Common myeloid progenitor, CD34-positive (primary cell): ENCODE measurements around the gene ERC2.
A peak's percentile ranks its signal among the peaks of the same experiment; 100 is the strongest.

Experiments
- CTCF ChIA-PET: fragments of 350-600 bp; sonication (Branson Sonifier 250); formaldehyde crosslinking; loops from one replicate; lab custom pipeline; 2021; ENCODE audit warnings: antibody characterized with exemption; lab: Charles Lee
- POLR2A ChIA-PET: fragments of 350-600 bp; sonication (Branson Sonifier 250); formaldehyde crosslinking; loops from one replicate; lab custom pipeline; 2021; ENCODE audit warnings: antibody characterized with exemption; lab: Charles Lee
- DNase-seq, 3 donors: peaks; one replicate each; pipeline versions ENCODE4 v3.0.0 to v3.0.0-alpha.2; 2013
- H3K27ac ChIP-seq, 2 experiments: 1 replicate in 1 of 2; 2 replicates in 1 of 2; pipeline ENCODE4 v1.7.0; 2013; ENCODE audit warnings: inconsistent platforms in 2 of 2, low read length in 2 of 2, mild to moderate bottlenecking in 2 of 2, low read depth in 1 of 2, moderate library complexity in 1 of 2; ENCODE audit not compliant: severe bottlenecking in 2 of 2, insufficient read depth in 1 of 2, poor library complexity in 1 of 2
- H3K27me3 ChIP-seq, 5 experiments: replicated peaks in 2 of 5; 1 replicate in 3 of 5; 2 replicates in 2 of 5; pipeline versions ENCODE4 v1.6.1 to v1.7.0; 2013; ENCODE audit warnings: low read length in 4 of 5, mild to moderate bottlenecking in 2 of 5, moderate library complexity in 2 of 5, inconsistent platforms in 1 of 5; ENCODE audit not compliant: insufficient read depth in 5 of 5, control insufficient read depth in 4 of 5
- H3K36me3 ChIP-seq, 4 experiments: 1 replicate in 2 of 4; 2 replicates in 2 of 4; pipeline versions ENCODE4 v1.6.1 to v1.7.0; 2013; ENCODE audit warnings: low read length in 3 of 4, control low read depth in 1 of 4, mild to moderate bottlenecking in 1 of 4; ENCODE audit not compliant: control insufficient read depth in 4 of 4, insufficient read depth in 4 of 4
- H3K4me1 ChIP-seq, 4 experiments: 1 replicate in 3 of 4; 2 replicates in 1 of 4; pipeline versions ENCODE4 v1.6.1 to v1.7.1; 2013; ENCODE audit warnings: low read length in 3 of 4, mild to moderate bottlenecking in 3 of 4, control low read depth in 1 of 4, inconsistent platforms in 1 of 4, moderate library complexity in 1 of 4; ENCODE audit not compliant: control insufficient read depth in 4 of 4, insufficient read depth in 4 of 4; ENCODE audit errors: control extremely low read depth in 1 of 4
- H3K4me3 ChIP-seq, 7 experiments: 1 replicate in 4 of 7; 2 replicates in 3 of 7; pipeline versions ENCODE4 v1.5.1 to v1.7.0; 2013; ENCODE audit warnings: mild to moderate bottlenecking in 7 of 7, low read length in 6 of 7, moderate library complexity in 6 of 7, inconsistent platforms in 2 of 7, low read depth in 2 of 7, control low read depth in 1 of 7; ENCODE audit not compliant: insufficient read depth in 4 of 7, control insufficient read depth in 1 of 7; ENCODE audit errors: extremely low read depth in 1 of 7
- H3K9me3 ChIP-seq, 5 experiments: 1 replicate in 4 of 5; 2 replicates in 1 of 5; pipeline versions ENCODE4 v1.6.1 to v1.7.1; 2013; ENCODE audit warnings: low read length in 4 of 5, mild to moderate bottlenecking in 2 of 5, inconsistent platforms in 1 of 5, low read depth in 1 of 5, moderate library complexity in 1 of 5; ENCODE audit not compliant: control insufficient read depth in 4 of 5, insufficient read depth in 2 of 5; ENCODE audit errors: control extremely low read depth in 1 of 5
- WGBS: methylation state at CpG from one replicate; pipeline ENCODE4 v1.1.5; 2013; ENCODE audit not compliant: insufficient coverage; 5-methylcytosine and 5-hydroxymethylcytosine counted together

ERC2 gene

DNA sequence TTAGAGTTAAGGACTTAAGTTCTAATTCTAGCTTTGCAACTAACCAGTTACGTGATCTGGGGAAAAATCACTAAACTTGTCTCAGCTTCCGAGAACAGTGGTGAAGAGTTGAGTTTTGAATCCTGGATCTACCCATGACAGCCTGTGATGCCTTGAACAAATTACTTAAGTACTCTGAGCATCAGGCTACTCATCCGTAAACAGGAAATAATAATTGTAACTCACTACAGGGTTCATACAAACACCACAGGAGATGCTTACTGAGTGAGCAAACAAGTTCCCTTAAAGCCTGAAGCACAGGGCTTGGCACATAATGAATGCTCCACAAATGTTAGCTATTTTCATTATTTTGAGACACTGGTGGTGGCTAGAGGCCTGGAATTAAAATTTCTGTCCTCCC lies 158.8 kb downstream of the ERC2 start:
- Histone ChIP-seq H3K27ac (no peak overlapping the region), H3K27me3 (peaks cover 0 to 6% (median 0%) of the 10 kb centered on the region in 5 experiments), H3K9me3 (no peaks in the 10 kb centered on the region), H3K36me3 (no peaks in the 10 kb centered on the region), H3K4me1 (no peaks in the 10 kb centered on the region), H3K4me3 (no peak overlapping the region)
- DNase-seq, result no peak
- 100% methylated on average over 1 of the region's 3 CpGs for WGBS
- POLR2A ChIA-PET, result no interaction called here
- CTCF ChIA-PET, result no interaction called here

DNA sequence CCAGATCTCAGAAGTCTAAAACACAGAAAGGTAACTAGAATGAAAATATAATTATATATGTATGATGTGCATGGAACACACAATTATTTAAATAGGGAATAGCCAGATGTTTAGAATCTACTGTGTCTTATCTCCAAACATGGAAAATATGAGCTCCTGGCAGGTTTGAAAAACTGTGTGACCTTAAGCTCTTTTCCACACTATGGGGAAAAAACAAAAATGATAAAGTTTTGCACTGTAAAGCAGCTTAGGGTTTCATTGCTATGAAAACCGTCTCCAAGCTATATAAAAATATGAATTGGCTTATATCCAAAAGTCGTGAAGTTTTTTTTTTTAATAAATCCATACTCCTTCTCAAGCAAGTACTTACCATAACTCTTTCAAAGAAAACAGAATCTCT lies 159.8 kb downstream of the ERC2 start:
- no peaks in the 10 kb centered on the region for H3K4me1 ChIP-seq
- no peak for DNase-seq
- ChIA-PET CTCF (interaction anchor here (0.6 kb wide), 1 partner anchor 913 kb away, joined by 3 read pairs; no protein-coding TSS in a partner anchor), POLR2A (no interaction called here)
- no peak overlapping the region for H3K27ac ChIP-seq
- no peaks in the 10 kb centered on the region for H3K36me3 ChIP-seq
- WGBS, result 100% methylated on average over 1 of the region's 2 CpGs
- H3K4me3 ChIP-seq, result no peak overlapping the region
- H3K27me3 ChIP-seq, result peaks cover 0 to 6% (median 0%) of the 10 kb centered on the region in 5 experiments
- no peaks in the 10 kb centered on the region for H3K9me3 ChIP-seq

DNA sequence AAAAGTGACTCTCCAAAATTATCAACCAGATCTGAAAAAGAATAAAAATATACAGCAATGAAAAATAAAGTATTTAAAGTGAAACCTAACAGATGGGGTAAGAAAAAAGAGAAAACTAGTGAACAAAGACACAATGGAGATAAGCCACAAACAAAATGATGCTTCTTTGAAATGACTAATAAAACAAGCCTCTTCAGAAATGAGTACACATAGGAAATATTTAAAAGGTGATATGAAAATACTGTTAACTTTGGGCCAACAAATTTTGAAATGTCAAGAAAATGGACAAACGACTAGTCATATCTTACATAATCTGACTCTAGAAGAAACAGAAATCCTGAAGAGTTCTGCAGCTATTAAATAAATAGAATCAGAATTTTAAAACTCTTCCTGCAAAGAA lies 164.2 kb downstream of the ERC2 start:
- WGBS, result 100% methylated on average over 1 of the region's 1 CpG
- Histone ChIP-seq H3K4me3 (no peak overlapping the region), H3K27ac (no peak overlapping the region), H3K27me3 (peaks cover 0 to 6% (median 0%) of the 10 kb centered on the region in 5 experiments), H3K36me3 (no peaks in the 10 kb centered on the region), H3K4me1 (no peaks in the 10 kb centered on the region), H3K9me3 (no peaks in the 10 kb centered on the region)
- CTCF ChIA-PET, result no interaction called here
- POLR2A ChIA-PET, result no interaction called here
- no peak for DNase-seq

DNA sequence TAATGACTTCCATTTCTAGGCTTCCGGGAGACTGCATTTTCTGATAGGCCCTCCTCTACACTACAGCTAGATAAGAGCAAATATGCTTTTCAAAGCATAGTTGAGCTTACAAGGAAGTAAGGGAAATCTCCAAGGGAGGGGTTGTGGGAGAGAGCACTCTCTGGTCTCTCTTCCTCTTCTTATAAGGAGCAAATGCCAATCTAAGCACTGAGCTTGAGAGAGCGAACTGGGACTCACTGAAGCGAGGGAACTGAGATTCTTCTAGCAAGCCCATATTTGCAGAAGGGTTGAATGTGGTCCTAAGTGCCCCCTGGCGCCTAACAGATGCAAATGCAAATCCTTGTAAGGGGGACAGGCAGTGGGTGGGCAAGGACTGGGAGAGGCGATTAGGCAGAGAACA lies 164.8 kb downstream of the ERC2 start:
- Histone ChIP-seq H3K4me1 (no peaks in the 10 kb centered on the region), H3K36me3 (no peaks in the 10 kb centered on the region)

DNA sequence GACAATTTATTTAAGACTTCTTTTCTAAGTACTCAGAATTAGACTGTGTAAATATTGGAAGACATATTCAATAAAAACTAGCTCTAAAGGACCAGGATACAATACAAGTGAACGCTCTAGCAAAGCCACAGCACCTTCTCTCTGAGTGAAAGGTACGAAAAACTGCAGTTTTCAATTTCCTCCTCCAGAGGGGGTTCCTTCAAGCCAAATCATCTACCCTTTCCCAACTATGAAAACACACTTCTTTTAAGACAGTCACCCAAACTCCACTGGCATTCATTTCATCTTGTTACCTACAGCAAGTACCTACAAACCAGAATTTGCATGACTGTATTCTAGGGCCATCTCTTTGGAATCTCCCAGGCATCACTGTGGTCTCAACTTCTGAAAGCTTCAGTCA lies 165.8 kb downstream of the ERC2 start:
- Histone ChIP-seq H3K36me3 (no peaks in the 10 kb centered on the region), H3K9me3 (no peaks in the 10 kb centered on the region), H3K4me3 (no peak overlapping the region), H3K27ac (no peak overlapping the region), H3K4me1 (no peaks in the 10 kb centered on the region), H3K27me3 (peaks cover 0 to 3% (median 0%) of the 10 kb centered on the region in 5 experiments)
- CTCF ChIA-PET, result interaction anchor here (1.2 kb wide), 1 partner anchor 13 kb away, joined by 3 read pairs; no protein-coding TSS in a partner anchor
- POLR2A ChIA-PET, result no interaction called here
- 57% methylated on average over 1 of the region's 2 CpGs for WGBS
- peak in 1 of 3 donors; percentile 1 for DNase-seq

More for the DNA sequence above, 164.8 kb downstream of the ERC2 start:
- no peak overlapping the region for H3K4me3 ChIP-seq
- H3K9me3 ChIP-seq, result no peaks in the 10 kb centered on the region
- POLR2A ChIA-PET, result no interaction called here
- DNase-seq, result peak; percentile 29 to 59 (median 57)
- CTCF ChIA-PET, result interaction anchor here (0.6 kb wide), 1 partner anchor 37 kb away, joined by 6 read pairs; no protein-coding TSS in a partner anchor
- no peak overlapping the region for H3K27ac ChIP-seq
- peaks cover 0 to 6% (median 0%) of the 10 kb centered on the region in 5 experiments for H3K27me3 ChIP-seq
- WGBS, result 18% methylated on average over 2 of the region's 5 CpGs

DNA sequence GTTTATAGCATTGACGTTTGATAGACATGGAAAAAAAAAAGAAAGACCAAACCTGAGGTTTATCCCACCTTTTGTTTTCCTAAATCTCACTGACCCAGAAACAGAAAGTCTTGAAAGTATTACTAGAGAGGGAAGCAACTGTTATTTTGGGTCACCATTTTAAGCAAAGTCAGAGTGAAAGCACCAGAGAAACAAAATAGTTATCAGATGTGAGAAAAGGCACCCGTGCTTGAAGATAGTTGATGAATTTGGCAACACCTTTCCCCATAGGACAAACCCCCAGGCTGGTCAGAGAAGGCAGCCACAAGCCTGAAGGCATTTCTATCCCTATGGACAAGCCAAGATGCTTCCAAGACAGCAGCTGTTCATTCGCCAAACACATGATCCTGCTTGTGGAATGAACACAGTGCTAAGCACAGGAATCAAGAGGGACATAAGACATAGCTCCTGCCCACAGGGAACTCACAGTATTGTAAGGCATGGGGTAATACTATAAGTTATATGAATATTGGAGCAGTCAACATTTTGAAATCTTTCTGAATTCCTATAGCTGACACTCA lies 170.9 kb downstream of the ERC2 start:
- Histone ChIP-seq H3K4me3 (no peak overlapping the region), H3K36me3 (no peaks in the 10 kb centered on the region), H3K4me1 (no peaks in the 10 kb centered on the region), H3K9me3 (no peaks in the 10 kb centered on the region), H3K27ac (no peak overlapping the region), H3K27me3 (peaks cover 0 to 2% (median 0%) of the 10 kb centered on the region in 5 experiments)
- WGBS, result 96% methylated on average over 2 of the region's 3 CpGs
- no peak for DNase-seq
- CTCF ChIA-PET, result no interaction called here
- POLR2A ChIA-PET, result no interaction called here

DNA sequence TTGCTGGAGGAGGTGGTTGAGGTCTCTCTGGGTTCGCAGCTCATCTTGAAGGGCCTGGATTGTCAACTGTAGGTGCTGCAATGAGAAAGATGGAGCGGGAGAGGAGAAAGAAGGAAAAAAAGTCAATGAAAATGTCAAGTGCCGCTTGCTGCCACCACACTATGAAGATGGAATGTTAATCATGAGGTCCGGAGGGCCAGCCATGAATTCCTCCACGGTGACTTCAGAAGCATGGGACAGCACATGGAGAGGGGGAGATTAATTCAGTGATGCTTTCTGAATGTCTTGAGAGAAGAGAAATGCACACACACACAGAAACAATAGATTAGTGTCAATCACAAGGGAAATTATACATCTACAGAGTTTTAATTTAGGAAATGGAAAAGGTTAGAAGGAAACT lies 171.9 kb downstream of the ERC2 start:
- H3K4me1 ChIP-seq, result no peaks in the 10 kb centered on the region
- H3K9me3 ChIP-seq, result no peaks in the 10 kb centered on the region
- no peak for DNase-seq
- H3K27me3 ChIP-seq, result peaks cover 0 to 2% (median 0%) of the 10 kb centered on the region in 5 experiments
- no peaks in the 10 kb centered on the region for H3K36me3 ChIP-seq
- H3K27ac ChIP-seq, result no peak overlapping the region
- CTCF ChIA-PET, result no interaction called here
- POLR2A ChIA-PET, result no interaction called here
- WGBS, result 100% methylated on average over 2 of the region's 5 CpGs
- H3K4me3 ChIP-seq, result no peak overlapping the region
